Choroid plexus epithelial cell (primary cell): ENCODE data around the gene TBC1D22A.

Source experiments
- DNase-seq: peaks from one replicate; pipeline ENCODE4 v3.0.0-alpha.2; 2010; ENCODE audit warnings: low read depth
- H3K4me3 ChIP-seq: 2 replicates; pipeline ENCODE4 v1.5.1; 2011; ENCODE audit warnings: low read depth, mild to moderate bottlenecking, control low read depth, low read length, moderate library complexity
- TF ChIP-seq, protein P1 (sequence below): conservative IDR thresholded peaks from 2 replicates; pipeline ENCODE4 v1.5.1; 2011; ENCODE audit warnings: low read depth, mild to moderate bottlenecking, control low read depth, inconsistent platforms, low read length, moderate library complexity

The TBC1D22A gene

DNA sequence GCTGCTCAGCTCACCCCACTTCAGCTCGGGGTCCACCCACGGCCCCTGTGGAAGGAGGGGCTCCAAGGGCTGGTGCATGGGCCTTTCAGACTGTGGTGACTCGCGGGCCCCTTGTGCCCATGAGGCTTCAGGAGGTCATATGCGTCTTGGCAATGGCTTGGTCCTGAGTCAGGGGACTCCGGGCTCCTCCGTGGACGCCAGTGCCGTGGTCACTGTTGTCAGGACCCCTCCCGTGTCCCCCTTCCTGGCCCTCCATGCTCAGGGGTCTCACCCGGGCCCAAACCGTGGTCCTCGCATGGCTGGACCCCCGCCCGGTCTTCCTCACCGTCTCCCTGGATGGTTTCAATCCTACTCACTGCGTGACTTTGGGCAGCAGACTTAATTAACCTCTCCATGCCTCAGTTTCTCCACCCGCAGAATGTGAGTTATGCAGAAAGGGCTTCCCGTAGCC is 436.4 kb downstream of the TBC1D22A start:
- H3K4me3 ChIP-seq, result no peak overlapping the region
- TF ChIP-seq, protein P1, sequence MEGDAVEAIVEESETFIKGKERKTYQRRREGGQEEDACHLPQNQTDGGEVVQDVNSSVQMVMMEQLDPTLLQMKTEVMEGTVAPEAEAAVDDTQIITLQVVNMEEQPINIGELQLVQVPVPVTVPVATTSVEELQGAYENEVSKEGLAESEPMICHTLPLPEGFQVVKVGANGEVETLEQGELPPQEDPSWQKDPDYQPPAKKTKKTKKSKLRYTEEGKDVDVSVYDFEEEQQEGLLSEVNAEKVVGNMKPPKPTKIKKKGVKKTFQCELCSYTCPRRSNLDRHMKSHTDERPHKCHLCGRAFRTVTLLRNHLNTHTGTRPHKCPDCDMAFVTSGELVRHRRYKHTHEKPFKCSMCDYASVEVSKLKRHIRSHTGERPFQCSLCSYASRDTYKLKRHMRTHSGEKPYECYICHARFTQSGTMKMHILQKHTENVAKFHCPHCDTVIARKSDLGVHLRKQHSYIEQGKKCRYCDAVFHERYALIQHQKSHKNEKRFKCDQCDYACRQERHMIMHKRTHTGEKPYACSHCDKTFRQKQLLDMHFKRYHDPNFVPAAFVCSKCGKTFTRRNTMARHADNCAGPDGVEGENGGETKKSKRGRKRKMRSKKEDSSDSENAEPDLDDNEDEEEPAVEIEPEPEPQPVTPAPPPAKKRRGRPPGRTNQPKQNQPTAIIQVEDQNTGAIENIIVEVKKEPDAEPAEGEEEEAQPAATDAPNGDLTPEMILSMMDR, result no peak
- DNase-seq, result no peak

DNA sequence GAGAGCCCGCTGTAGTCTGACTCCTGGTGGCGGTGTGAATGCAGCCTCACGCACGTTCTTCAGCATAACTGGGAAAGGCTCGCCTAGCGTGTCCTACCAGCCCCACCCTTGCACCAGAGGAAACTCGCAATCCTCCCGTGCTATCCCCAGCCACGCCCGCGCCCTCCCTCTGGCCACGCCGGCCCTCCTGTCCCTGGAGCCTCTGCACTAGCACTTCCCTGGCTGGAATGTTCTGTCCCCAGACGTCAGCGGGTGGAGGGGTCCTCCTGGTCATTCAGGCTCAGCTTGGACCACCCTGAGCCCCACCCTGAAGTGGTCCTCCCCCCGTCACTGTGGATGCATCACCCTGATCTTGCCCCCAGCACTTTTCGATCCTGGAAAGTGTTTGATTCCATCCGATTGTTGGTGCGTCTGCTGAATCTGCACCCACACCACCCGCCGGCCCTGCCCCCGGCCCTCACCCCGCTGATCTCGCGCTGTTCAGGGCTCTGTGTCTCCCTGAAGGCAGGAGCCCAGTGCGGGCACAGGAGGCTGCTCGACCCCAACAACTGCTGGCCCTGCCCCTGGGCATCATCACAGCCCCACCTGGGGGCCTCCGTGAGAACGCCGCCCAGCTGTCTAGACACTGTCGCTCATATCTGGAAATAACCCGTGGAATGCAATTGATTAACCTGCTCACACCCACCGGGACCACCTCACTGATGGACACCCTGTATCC is 437.0 kb downstream of the TBC1D22A start:
- H3K4me3 ChIP-seq, result no peak overlapping the region
- TF ChIP-seq, protein P1, result no peak
- no peak for DNase-seq

DNA sequence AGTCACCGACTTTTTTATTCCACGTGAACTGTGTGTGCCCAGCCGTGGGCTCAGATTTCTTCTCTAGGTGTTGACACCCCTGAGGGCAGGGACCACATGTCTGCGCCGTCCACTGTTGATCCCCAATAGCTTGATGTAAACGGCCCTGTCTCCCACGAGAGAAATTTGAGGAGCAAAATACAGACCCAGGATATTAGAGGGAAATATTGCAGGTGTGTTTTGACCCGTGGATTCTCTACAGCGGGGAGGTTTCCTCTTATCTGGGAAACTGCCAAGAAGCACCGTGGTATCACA is 437.5 kb downstream of the TBC1D22A start:
- no peak for DNase-seq
- TF ChIP-seq, protein P1, result no peak
- no peak overlapping the region for H3K4me3 ChIP-seq

DNA sequence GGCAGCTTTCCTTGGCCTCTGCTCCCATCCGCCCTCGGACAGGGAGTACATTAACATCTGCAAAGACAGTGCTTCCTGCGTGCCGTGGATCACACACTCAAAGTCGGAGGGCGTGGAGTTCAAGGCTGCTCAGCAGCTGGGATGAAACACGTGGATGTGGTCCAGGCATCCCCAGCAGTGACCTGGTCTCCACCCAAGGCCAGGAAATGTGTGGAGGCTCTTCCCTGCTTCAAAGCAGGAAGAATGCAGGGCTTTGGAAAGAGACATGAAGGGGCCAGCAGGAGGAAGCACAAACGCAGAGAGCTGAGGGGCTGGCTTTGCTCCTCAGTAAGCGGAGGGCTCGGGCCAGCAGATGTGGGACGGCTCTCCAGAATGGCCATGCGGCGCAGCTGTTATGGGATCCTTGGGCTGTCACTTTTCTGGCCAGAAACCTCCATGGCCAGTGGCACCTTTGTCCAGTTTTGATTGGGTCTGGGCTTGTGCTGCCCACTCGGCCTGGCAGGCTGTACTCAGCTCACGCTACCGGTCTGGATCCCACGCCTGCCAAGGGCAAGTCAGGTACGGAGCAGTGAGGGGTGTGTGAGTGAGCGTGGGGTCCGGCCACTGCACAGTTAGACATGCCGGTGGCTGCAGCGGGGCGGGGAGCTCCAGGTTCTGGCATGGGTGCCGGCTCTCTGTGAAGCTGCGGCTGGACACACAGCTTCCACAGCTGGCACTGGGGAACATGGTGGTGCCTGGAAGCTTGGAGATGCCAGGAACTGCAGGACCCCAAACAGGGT is 438.0 kb downstream of the TBC1D22A start:
- TF ChIP-seq, protein P1, result peak; percentile 25
- peak; percentile 11 for DNase-seq
- no peak overlapping the region for H3K4me3 ChIP-seq

DNA sequence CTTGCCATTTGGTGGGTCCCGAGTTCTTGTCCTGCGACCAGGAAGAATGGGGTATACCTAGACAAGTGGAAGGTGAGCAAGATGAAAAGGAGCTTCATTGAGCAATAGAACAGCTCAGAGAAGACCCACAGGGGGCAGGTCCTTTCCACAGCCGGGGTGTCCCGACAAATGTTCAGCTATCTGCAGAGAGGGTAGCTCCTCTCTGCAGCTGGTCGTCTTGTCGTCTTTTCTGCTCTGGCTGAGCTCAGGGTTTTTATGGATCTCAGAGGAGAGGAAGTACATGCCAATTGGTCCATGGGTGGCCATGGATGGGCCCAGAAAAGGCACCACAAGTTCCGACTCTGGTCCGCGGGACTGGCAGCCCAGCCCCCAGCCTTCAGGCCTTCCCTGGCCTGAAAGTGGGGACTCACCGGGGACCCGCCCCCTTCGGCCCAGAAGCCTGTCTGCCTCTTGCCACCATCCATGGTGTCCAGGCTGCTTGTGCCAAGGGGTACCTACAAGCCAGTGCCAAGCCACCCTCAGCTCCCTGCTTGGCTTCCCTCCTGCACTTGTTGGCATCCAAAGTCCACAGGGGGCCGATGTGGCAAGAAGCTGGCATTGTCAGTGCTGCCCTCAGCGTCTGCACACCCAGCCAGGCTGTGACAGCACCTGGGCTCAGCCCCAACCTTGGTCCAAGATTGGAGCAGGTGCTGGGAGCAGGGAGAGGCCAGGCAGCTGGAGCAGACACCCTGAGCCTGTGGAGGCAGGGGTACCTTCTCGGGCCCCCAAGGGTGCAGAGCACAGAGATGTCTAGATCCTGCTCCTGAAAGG is 438.9 kb downstream of the TBC1D22A start:
- DNase-seq, result no peak
- no peak overlapping the region for H3K4me3 ChIP-seq
- TF ChIP-seq, protein P1, result no peak

DNA sequence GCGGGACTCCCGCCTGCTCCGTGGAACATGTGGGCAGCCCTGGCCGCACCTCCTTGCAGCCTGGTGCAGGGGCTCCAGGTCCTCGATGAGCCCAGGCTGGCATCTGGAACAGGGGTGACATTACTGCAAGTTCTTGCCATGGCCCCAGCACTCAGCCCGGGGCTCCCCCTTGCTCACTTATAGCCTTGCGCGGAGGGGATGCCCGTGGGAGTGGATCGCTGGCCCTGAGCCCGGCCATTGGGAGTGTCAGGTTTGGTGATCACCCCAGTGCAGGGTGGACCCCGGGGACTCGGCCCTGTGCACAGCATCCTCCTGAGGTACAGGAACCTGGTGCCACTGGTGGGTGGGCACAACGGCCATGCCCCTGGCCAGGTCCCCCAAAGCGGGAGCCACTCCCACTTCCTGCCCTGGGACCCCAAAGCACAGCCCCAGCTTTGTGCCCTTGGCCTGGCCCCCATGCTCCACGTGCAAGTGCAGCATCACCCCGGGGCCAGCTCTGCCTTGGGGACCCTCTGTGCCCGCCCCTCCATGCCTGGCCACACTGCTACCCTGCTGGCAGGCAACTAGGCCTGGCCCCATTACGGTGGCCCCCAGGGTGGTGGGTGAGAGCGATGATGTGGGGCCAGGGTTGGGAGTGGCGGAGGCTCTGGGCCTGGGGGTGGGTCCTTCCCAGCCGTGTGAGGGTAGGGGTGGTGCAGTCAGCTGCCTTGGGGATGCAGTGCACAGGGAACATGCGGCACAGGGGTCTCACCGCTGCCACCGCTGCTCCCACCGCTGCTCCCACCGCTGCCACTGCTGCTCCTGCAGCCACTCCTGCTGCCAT is 439.8 kb downstream of the TBC1D22A start:
- TF ChIP-seq, protein P1, result no peak
- H3K4me3 ChIP-seq, result no peak overlapping the region
- DNase-seq, result no peak
